GM12873 (cell line): ENCODE data around the gene ZNF385D.

Experiments
- CTCF ChIP-seq: IDR thresholded peaks from 2 replicates; pipeline ENCODE4 v1.5.1; 2012; ENCODE audit warnings: low read depth, mild to moderate bottlenecking, moderate library complexity, low read length, control low read depth; ENCODE audit not compliant: insufficient read depth; ENCODE audit errors: missing control alignments

ZNF385D gene

GRCh38 chr3:21618695-21619094 lies 132.3 kb downstream of the ZNF385D start:
- no peak for TF ChIP-seq CTCF

- TF ChIP-seq CTCF: no peak
These were observed 137.5 kb downstream of the ZNF385D start for GRCh38 chr3:21613372-21614070.

- TF ChIP-seq CTCF: no peak
These were observed 149.8 kb downstream of the ZNF385D start for GRCh38 chr3:21601178-21601577.

GRCh38 chr3:21599890-21600289 lies 151.1 kb downstream of the ZNF385D start:
- no peak for TF ChIP-seq CTCF

- no peak for TF ChIP-seq CTCF
These were observed 158.2 kb downstream of the ZNF385D start for GRCh38 chr3:21592828-21593227.

- TF ChIP-seq CTCF: no peak
These were observed 163.1 kb downstream of the ZNF385D start for GRCh38 chr3:21587894-21588293.

- no peak for TF ChIP-seq CTCF
These were observed 165.7 kb downstream of the ZNF385D start for GRCh38 chr3:21585216-21585740.

- TF ChIP-seq CTCF: no peak
These were observed 177.7 kb downstream of the ZNF385D start for GRCh38 chr3:21573291-21573690.
